Astrocyte of the spinal cord (primary cell): ENCODE results near the gene SERPINA6.
"Not testable (repeated sequence)": the region's sequence is repeated elsewhere in the genome, so short reads cannot be mapped to it uniquely, and the experiment has no call there.

Source experiments
- DNase-seq: peaks from one replicate; pipeline ENCODE4 v3.0.0; 2011; ENCODE audit warnings: low read depth, low spot score
- H3K4me3 ChIP-seq: 2 replicates; pipeline ENCODE4 v1.5.1; 2011; ENCODE audit warnings: low read depth, mild to moderate bottlenecking, low read length, moderate library complexity
- in situ Hi-C: cut with HindIII; loops from 2 replicates; pipeline ENCODE4 v1.10.0; 2017; ENCODE audit warnings: low sequenced_read_pairs
- TF ChIP-seq, protein P1 (sequence below): IDR thresholded peaks from 2 replicates; pipeline ENCODE4 v1.5.1; 2012; ENCODE audit warnings: low read depth, mild to moderate bottlenecking, low read length, inconsistent platforms

SERPINA6 gene

DNA sequence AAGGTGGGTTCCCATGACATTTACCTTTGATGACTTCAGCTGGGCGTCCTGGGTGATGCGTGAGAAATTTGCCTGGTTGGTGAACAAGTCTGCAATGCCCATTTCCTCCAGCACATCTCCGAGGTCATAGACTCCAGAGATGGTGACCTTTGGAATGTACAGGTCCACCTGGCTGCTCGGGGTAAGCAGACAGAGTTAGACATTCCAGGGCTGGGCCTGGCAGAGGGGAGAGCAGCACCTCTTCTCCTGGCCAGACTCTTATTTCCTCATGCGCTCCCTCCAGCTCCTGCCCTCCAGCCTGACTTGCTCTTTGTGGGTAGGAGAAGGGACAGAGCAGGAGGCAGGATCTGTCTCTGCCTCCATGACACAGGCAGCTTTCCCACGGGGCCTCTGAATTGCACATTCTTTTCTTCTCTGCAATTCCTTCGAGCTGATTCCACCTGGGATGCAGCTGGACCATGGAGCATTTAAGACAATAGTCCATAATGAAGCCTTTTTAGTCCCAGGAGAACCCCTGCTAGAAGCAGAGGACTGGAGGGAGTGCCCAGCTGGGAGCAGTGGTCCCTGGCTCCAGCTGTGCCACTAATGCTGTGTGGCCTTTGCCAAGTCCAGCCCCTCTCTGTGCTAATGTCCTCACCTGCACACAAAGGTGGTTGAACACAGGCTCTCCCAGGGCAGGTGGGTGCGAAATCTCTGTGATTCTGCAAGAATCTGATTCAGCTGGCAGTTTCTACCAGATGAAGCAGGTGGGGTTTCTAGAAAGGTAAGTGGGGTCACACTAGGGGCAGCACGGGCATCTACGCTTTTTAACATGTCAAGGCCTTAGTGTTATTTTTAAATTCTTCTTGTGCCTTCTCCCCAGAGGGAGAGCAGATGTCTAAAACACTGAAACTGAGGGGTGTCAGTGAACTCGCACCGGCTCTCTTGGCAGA lies 16.8 kb downstream of the SERPINA6 start:
- in situ Hi-C loops = no loop called here
- H3K4me3 ChIP-seq = no peak overlapping the region
- TF ChIP-seq, protein P1, sequence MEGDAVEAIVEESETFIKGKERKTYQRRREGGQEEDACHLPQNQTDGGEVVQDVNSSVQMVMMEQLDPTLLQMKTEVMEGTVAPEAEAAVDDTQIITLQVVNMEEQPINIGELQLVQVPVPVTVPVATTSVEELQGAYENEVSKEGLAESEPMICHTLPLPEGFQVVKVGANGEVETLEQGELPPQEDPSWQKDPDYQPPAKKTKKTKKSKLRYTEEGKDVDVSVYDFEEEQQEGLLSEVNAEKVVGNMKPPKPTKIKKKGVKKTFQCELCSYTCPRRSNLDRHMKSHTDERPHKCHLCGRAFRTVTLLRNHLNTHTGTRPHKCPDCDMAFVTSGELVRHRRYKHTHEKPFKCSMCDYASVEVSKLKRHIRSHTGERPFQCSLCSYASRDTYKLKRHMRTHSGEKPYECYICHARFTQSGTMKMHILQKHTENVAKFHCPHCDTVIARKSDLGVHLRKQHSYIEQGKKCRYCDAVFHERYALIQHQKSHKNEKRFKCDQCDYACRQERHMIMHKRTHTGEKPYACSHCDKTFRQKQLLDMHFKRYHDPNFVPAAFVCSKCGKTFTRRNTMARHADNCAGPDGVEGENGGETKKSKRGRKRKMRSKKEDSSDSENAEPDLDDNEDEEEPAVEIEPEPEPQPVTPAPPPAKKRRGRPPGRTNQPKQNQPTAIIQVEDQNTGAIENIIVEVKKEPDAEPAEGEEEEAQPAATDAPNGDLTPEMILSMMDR = no peak
- DNase-seq = no peak

- no peak for DNase-seq
- no peak overlapping the region for H3K4me3 ChIP-seq
- TF ChIP-seq, protein P1 = no peak
- in situ Hi-C loops = no loop called here
Observed at GRCh38 chr14:94305620-94306019, 17.5 kb downstream of the SERPINA6 start.

DNA sequence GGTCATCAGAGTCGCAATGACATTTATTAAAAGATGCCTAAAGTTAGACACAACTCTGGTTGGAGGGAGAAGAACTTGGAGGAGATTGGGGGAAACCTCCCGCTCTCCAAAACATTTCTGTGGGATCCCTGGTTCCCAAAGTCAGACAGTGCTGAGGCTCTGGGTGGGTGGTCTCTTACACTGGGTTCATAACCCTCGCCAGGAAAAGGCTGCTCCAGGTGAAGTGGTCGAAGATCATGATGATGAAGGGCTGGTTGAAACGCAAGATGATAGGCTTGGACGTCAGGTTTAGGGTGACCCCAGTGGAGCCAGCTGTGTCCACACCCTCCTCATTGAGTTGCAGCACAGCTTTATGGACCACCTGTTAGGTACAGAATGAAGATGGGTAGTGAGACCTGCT lies 18.9 kb downstream of the SERPINA6 start:
- no peak for DNase-seq
- TF ChIP-seq, protein P1 = no peak
- no peak overlapping the region for H3K4me3 ChIP-seq
- in situ Hi-C loops = no loop called here

DNA sequence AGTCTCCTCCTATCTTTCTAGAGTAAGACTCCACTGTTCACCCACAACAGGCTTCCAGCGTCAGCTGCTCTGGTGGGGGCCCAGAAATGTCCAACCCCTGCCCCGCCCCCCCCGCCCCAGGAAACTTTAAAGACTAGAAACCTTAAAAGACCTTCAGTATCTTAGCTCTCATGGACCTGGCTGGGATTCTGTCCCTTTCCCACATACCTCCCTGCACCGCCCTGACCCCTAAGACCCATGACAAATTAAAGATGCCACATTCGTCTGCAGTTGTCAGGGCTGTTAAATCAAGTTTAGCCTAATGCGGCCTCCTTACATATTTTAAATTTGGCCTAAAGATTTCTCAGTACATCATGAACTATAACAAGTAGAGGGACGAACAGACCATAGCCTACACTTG lies 20.0 kb downstream of the SERPINA6 start:
- TF ChIP-seq, protein P1 = no peak
- no peak for DNase-seq
- no peak overlapping the region for H3K4me3 ChIP-seq
- in situ Hi-C loops = no loop called here

DNA sequence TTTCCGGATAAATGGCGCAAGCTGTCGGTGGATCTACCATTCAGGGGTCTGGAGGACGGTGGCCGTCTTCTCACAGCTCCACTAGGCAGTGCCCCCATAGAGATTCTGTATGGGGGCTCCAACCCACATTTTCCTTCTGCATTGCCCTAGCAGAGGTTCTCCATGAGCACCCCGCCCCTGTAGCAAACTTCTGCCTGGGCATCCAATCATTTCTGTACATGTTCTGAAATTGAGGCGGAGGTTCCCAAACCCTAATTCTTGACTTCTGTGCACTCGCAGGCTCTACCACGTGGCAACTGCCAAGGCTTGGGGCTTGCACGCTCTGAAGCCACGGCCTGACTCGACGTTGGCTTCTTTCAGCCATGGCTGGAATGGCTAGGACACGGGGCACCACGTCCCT lies 25.0 kb downstream of the SERPINA6 start:
- no peak overlapping the region for H3K4me3 ChIP-seq
- TF ChIP-seq, protein P1 = no peak
- no peak for DNase-seq
- in situ Hi-C loops = no loop called here

DNA sequence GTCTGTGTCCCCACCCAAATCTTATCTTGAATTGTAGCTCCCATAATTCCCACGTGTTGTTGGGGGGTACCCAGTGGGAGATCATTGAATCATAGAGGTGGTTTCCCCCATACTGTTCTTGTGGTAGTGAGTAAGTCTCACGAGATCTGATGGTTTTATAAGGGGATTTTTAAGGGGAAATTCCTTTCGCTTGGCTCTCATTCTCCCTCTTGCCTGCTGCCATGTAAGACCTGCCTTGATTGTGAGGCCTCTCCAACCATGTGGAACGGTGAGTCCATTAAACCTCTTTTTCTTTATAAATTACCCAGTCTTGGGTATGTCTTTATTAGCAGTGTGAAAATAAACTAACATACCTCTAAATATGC lies 27.0 kb downstream of the SERPINA6 start:
- H3K4me3 ChIP-seq, in situ Hi-C loops, DNase-seq: not testable (repeated sequence)

GRCh38 chr14:94295360-94296180 lies 27.6 kb downstream of the SERPINA6 start:
- TF ChIP-seq, protein P1 = no peak
- in situ Hi-C loops = no loop called here
- no peak overlapping the region for H3K4me3 ChIP-seq
- DNase-seq = no peak
